Measurements from ENCODE around the gene OR56A4. TPM values are rescaled to one million over a fixed set of nuclear protein-coding genes. Genes with fewer than 3 reads are reported as not detected.

OR56A4 gene
- total RNA-seq, 1 experiment from 2014 or later = 0.20 TPM

GRCh38 chr11:5973530-5973929 lies 33.2 kb downstream of the OR56A4 start (continued):
- TF ChIP-seq E2F4 (CRISPR knock-in tag; IDR thresholded peaks at IDR 0.05; ENCODE audit: borderline replicate concordance, low read depth) (no peak), JAZF1 (CRISPR knock-in tag; IDR thresholded peaks at IDR 0.05) (no peak), FOXP4 (CRISPR knock-in tag; IDR thresholded peaks at IDR 0.05) (no peak)

- H3K9me3 Mint-ChIP-seq = peaks cover 40% of the 10 kb centered on the region
Observed at GRCh38 chr11:5968394-5968793, 38.4 kb downstream of the OR56A4 start, which contains the start of gene OR56A5. Gene OR56A5, minus strand, starts transcription at chr11:5968494. Its CDS starts 0 bp downstream, at chr11:5968494.

GRCh38 chr11:5967708-5968107 lies 39.0 kb downstream of the OR56A4 start:
- TF ChIP-seq E2F5 (CRISPR knock-in tag; IDR thresholded peaks at IDR 0.05) = no peak
- no peak for TF ChIP-seq ATF3 (CRISPR knock-in tag; conservative IDR thresholded peaks at IDR 0.05)
- no peak for TF ChIP-seq ZNF532 (CRISPR knock-in tag; IDR thresholded peaks at IDR 0.05; ENCODE audit: borderline replicate concordance)
- no peak for TF ChIP-seq GRHL2 (CRISPR knock-in tag; IDR thresholded peaks at IDR 0.05; ENCODE audit: insufficient replicate concordance, severe bottlenecking)
- TF ChIP-seq MLX (CRISPR knock-in tag; IDR thresholded peaks at IDR 0.05) = no peak
- TF ChIP-seq ZMAT4 (CRISPR knock-in tag; IDR thresholded peaks at IDR 0.05) = no peak
- TF ChIP-seq NR2C2 (CRISPR knock-in tag; IDR thresholded peaks at IDR 0.05) = no peak

More at GRCh38 chr11:5968394-5968793, 38.4 kb downstream of the OR56A4 start, which contains the start of gene OR56A5:
- ChIA-PET POLR2A (no interaction called here), CTCF (no interaction called here)
- Mint-ChIP-seq H3K27ac (no peak within 1 kb of the TSS), H3K27me3 (ENCODE audit: low read depth) (peaks cover 11% of the 10 kb centered on the region), H3K36me3 (peaks cover 14% of the 10 kb centered on the region), H3K4me3 (no peak within 1 kb of the TSS), H3K4me1 (no peaks in the 10 kb centered on the region)
- ATAC-seq (no peak), DNase-seq (ENCODE audit: low spot score) (no peak)
- no peak for TF ChIP-seq RELA (CRISPR knock-in tag; IDR thresholded peaks at IDR 0.05; ENCODE audit: borderline replicate concordance)

More at GRCh38 chr11:5967708-5968107, 39.0 kb downstream of the OR56A4 start:
- ChIA-PET CTCF (no interaction called here), POLR2A (no interaction called here)
- no peak overlapping the region for H3K27ac Mint-ChIP-seq
- H3K9me3 Mint-ChIP-seq = peaks cover 47% of the 10 kb centered on the region
- H3K4me3 Mint-ChIP-seq = no peak overlapping the region
- H3K4me1 Mint-ChIP-seq = no peaks in the 10 kb centered on the region
- H3K36me3 Mint-ChIP-seq = peaks cover 21% of the 10 kb centered on the region
- ATAC-seq (no peak), DNase-seq (ENCODE audit: low spot score) (no peak)
- H3K27me3 Mint-ChIP-seq (ENCODE audit: low read depth) = peaks cover 11% of the 10 kb centered on the region

All from WTC11 (cell line).